ENCODE data around the gene PXT1. TPM values are rescaled to one million over a fixed set of nuclear protein-coding genes. Genes with fewer than 3 reads are reported as not detected.

The PXT1 gene
- total and polyA plus RNA-seq, 9 of the 15 experiments (the other 6 are each of a cell fraction or from before 2014, with no cell fraction given): 0.09 to 0.11 (median 0.10) TPM; not detected in 5

- TF ChIP-seq CHAMP1 (IDR thresholded peaks at IDR 0.05) (0 out of 2 replicates have a peak, but pooled peaks have one; percentile 4), PPARD (CRISPR knock-in tag; IDR thresholded peaks at IDR 0.05) (no peak), ETV1 (tag; conservative IDR thresholded peaks at IDR 0.05; ENCODE audit: low read depth) (no peak; the same call in 1 of the 2 replicates), ZBED1 (IDR thresholded peaks at IDR 0.05) (peak; percentile 24; the same call in 1 of the 2 replicates), ZNF778 (CRISPR knock-in tag; IDR thresholded peaks at IDR 0.05) (no peak), ZNF253 (CRISPR knock-in tag; conservative IDR thresholded peaks at IDR 0.05) (no peak), POLR2AphosphoS2 (IDR thresholded peaks at IDR 0.05; ENCODE audit: low read length) (no peak), CBFB (CRISPR knock-in tag; IDR thresholded peaks at IDR 0.05) (0 out of 2 replicates have a peak, but pooled peaks have one; percentile 16), SRF (CRISPR knock-in tag; IDR thresholded peaks at IDR 0.05) (peak in 1 of 2 experiments; percentile 82; a peak in 2 of 4 replicates), CBX8 (IDR thresholded peaks at IDR 0.05; ENCODE audit: borderline replicate concordance, extremely low read depth, low read depth, low read length, poor library complexity, severe bottlenecking) (no peak), MCM7 (IDR thresholded peaks at IDR 0.05) (no peak), FOXP4 (CRISPR knock-in tag; IDR thresholded peaks at IDR 0.05; ENCODE audit: borderline replicate concordance) (no peak), ZNF121 (CRISPR knock-in tag; conservative IDR thresholded peaks at IDR 0.05) (no peak), THRAP3 (IDR thresholded peaks at IDR 0.05; ENCODE audit: borderline replicate concordance) (no peak), ZC3H4 (CRISPR knock-in tag; IDR thresholded peaks at IDR 0.05; ENCODE audit: borderline replicate concordance) (no peak), SMAD1 (IDR thresholded peaks at IDR 0.05; ENCODE audit: low read depth, low read length, partially characterized antibody) (no peak), ZNF695 (CRISPR knock-in tag; IDR thresholded peaks at IDR 0.05) (no peak), ARHGAP35 (IDR thresholded peaks at IDR 0.05; ENCODE audit: partially characterized antibody) (no peak), PREB (CRISPR knock-in tag; IDR thresholded peaks at IDR 0.05) (peak; percentile 22; the same call in 1 of the 2 replicates), BRD9 (IDR thresholded peaks at IDR 0.05; ENCODE audit: low read depth, partially characterized antibody) (no peak), HES1 (IDR thresholded peaks at IDR 0.05; ENCODE audit: low read depth) (no peak), BMI1 (IDR thresholded peaks at IDR 0.05; ENCODE audit: low read length) (no peak), HNRNPK (IDR thresholded peaks at IDR 0.05; ENCODE audit: low read depth, low read length, poor library complexity, severe bottlenecking) (no peak)
These were observed 19.4 kb downstream of the PXT1 start (continued) for GRCh38 chr6:36423101-36423824.
